Measurements from ENCODE around the gene GALNT17.

The GALNT17 gene

GRCh38 chr7:71132127-71132376 is at the start of gene GALNT17:
GALNT17 (plus strand) TSS chr7:71132144.
- peak; percentile 16 for DNase-seq (ENCODE audit: low spot score)

- DNase-seq (ENCODE audit: low spot score) = no peak
Measured at GRCh38 chr7:71095266-71095860, 36.6 kb upstream of the GALNT17 start.

- DNase-seq (ENCODE audit: low spot score) = no peak
Measured at GRCh38 chr7:71096351-71096750, 35.6 kb upstream of the GALNT17 start.

GRCh38 chr7:71106226-71106625 is 25.7 kb upstream of the GALNT17 start:
- DNase-seq (ENCODE audit: low spot score) = no peak

- no peak for DNase-seq (ENCODE audit: low spot score)
Measured at GRCh38 chr7:71112436-71112835, 19.5 kb upstream of the GALNT17 start.

GRCh38 chr7:71120096-71120495 is 11.8 kb upstream of the GALNT17 start:
- DNase-seq (ENCODE audit: low spot score) = no peak

GRCh38 chr7:71129126-71129525 is 2.8 kb upstream of the GALNT17 start:
- no peak for DNase-seq (ENCODE audit: low spot score)

GRCh38 chr7:71130031-71130679 is 1.8 kb upstream of the GALNT17 start:
- DNase-seq (ENCODE audit: low spot score) = no peak

GRCh38 chr7:71131256-71132126 is 453 bp upstream of the GALNT17 start:
- DNase-seq (ENCODE audit: low spot score) = peak; percentile 28

- peak; percentile 18 for DNase-seq (ENCODE audit: low spot score)
Measured at GRCh38 chr7:71132377-71133231, 660 bp downstream of the GALNT17 start.

- no peak for DNase-seq (ENCODE audit: low spot score)
Measured at GRCh38 chr7:71133232-71133622, 1.3 kb downstream of the GALNT17 start.

GRCh38 chr7:71133856-71134255 is 1.9 kb downstream of the GALNT17 start:
- DNase-seq (ENCODE audit: low spot score) = no peak

GRCh38 chr7:71135116-71135515 is 3.2 kb downstream of the GALNT17 start:
- DNase-seq (ENCODE audit: low spot score) = no peak

GRCh38 chr7:71135663-71136062 is 3.7 kb downstream of the GALNT17 start:
- no peak for DNase-seq (ENCODE audit: low spot score)

GRCh38 chr7:71137479-71137878 is 5.5 kb downstream of the GALNT17 start:
- no peak for DNase-seq (ENCODE audit: low spot score)

- no peak for DNase-seq (ENCODE audit: low spot score)
Measured at GRCh38 chr7:71140264-71140663, 8.3 kb downstream of the GALNT17 start.

GRCh38 chr7:71144963-71145362 is 13.0 kb downstream of the GALNT17 start:
- no peak for DNase-seq (ENCODE audit: low spot score)

GRCh38 chr7:71145906-71146901 is 14.3 kb downstream of the GALNT17 start:
- DNase-seq (ENCODE audit: low spot score) = no peak

- no peak for DNase-seq (ENCODE audit: low spot score)
Measured at GRCh38 chr7:71148098-71148497, 16.2 kb downstream of the GALNT17 start.

GRCh38 chr7:71155236-71155635 is 23.3 kb downstream of the GALNT17 start:
- DNase-seq (ENCODE audit: low spot score) = no peak

GRCh38 chr7:71157757-71158156 is 25.8 kb downstream of the GALNT17 start:
- DNase-seq (ENCODE audit: low spot score) = no peak

Data from GM03348 (cell line).